CD14-positive monocyte (primary cell): Measurements from ENCODE around the gene ZNF136. TPM values are rescaled to one million over a fixed set of nuclear protein-coding genes. Genes with fewer than 3 reads are reported as not detected.

Experiments used
- DNase-seq, 3 donors: peaks; one replicate each; pipeline ENCODE4 v3.0.0-alpha.2; 2011 to 2022
- H2AFZ ChIP-seq: 2 replicates; pipeline ENCODE4 v1.6.0; 2012; ENCODE audit warnings: mild to moderate bottlenecking, low read depth, low read length, inconsistent platforms; ENCODE audit not compliant: insufficient read depth, poor library complexity, severe bottlenecking
- H3K27ac ChIP-seq, 2 donors: 1 replicate in 1 of 2; 2 replicates in 1 of 2; pipeline ENCODE4 v1.5.1; 2012 to 2013; ENCODE audit warnings: low read length in 2 of 2, control low read depth in 1 of 2, inconsistent platforms in 1 of 2, low read depth in 1 of 2, mild to moderate bottlenecking in 1 of 2
- H3K27me3 ChIP-seq, 2 donors: one replicate each; pipeline versions ENCODE4 v1.6.0 to v1.6.1; 2011 to 2013; ENCODE audit warnings: low read length in 2 of 2; ENCODE audit not compliant: control insufficient read depth in 2 of 2, insufficient read depth in 2 of 2
- H3K36me3 ChIP-seq, 2 donors: replicated peaks in 1 of 2; 1 replicate in 1 of 2; 2 replicates in 1 of 2; pipeline versions ENCODE4 v1.5.1 to v1.6.1; 2012 to 2013; ENCODE audit warnings: low read length in 2 of 2, control low read depth in 1 of 2, inconsistent platforms in 1 of 2, mild to moderate bottlenecking in 1 of 2; ENCODE audit not compliant: insufficient read depth in 2 of 2, control insufficient read depth in 1 of 2
- H3K4me1 ChIP-seq, 2 donors: 1 replicate in 1 of 2; 2 replicates in 1 of 2; pipeline versions ENCODE4 v1.5.1 to v1.6.1; 2012 to 2013; ENCODE audit warnings: low read length in 2 of 2, control low read depth in 1 of 2, inconsistent platforms in 1 of 2, mild to moderate bottlenecking in 1 of 2, moderate library complexity in 1 of 2; ENCODE audit not compliant: insufficient read depth in 2 of 2, control insufficient read depth in 1 of 2
- H3K4me2 ChIP-seq: replicated peaks from 2 replicates; pipeline ENCODE3; 2012; ENCODE audit warnings: low read length, moderate library complexity, mild to moderate bottlenecking; ENCODE audit not compliant: poor library complexity, severe bottlenecking; ENCODE audit errors: extremely low read depth
- H3K4me3 ChIP-seq, 3 experiments: fragments of 200-600 bp in 1 of 3; sonication (generic) in 1 of 3; replicated peaks in 1 of 3; 1 replicate in 2 of 3; 2 replicates in 1 of 3; pipeline ENCODE4 v1.5.1; 2011 to 2013; ENCODE audit warnings: low read length in 3 of 3, mild to moderate bottlenecking in 3 of 3, control low read depth in 2 of 3, low read depth in 2 of 3, inconsistent platforms in 1 of 3, moderate library complexity in 1 of 3
- H3K79me2 ChIP-seq: 2 replicates; pipeline ENCODE4 v1.6.0; 2012; ENCODE audit warnings: mild to moderate bottlenecking, control low read depth, inconsistent platforms, low read length, moderate library complexity; ENCODE audit not compliant: insufficient read depth
- H3K9ac ChIP-seq: 2 replicates; pipeline ENCODE4 v1.6.0; 2017; ENCODE audit warnings: low read length, mild to moderate bottlenecking; ENCODE audit not compliant: insufficient read depth, poor library complexity, severe bottlenecking
- H3K9me3 ChIP-seq, 2 donors: replicated peaks in 1 of 2; 1 replicate in 1 of 2; 2 replicates in 1 of 2; pipeline versions ENCODE4 v1.5.1 to v1.6.1; 2012 to 2013; ENCODE audit warnings: low read length in 2 of 2, control low read depth in 1 of 2; ENCODE audit not compliant: control insufficient read depth in 1 of 2, insufficient read depth in 1 of 2
- H4K20me1 ChIP-seq: 2 replicates; pipeline ENCODE4 v1.6.0; 2012; ENCODE audit warnings: mild to moderate bottlenecking, low read length, control low read depth, moderate library complexity; ENCODE audit not compliant: insufficient read depth
- H3K27ac Mint-ChIP-seq, 7 donors: one replicate each; pipeline ENCODE4 v1.8.0; 2020; ENCODE audit warnings: mild to moderate bottlenecking in 7 of 7, mixed read lengths in 7 of 7, moderate library complexity in 6 of 7, inconsistent platforms in 2 of 7
- H3K27me3 Mint-ChIP-seq, 3 donors: one replicate each; pipeline ENCODE4 v1.8.0; 2021 to 2022; ENCODE audit warnings: low read depth in 3 of 3, mild to moderate bottlenecking in 3 of 3, mixed read lengths in 3 of 3, moderate library complexity in 3 of 3, inconsistent platforms in 1 of 3
- H3K36me3 Mint-ChIP-seq, 2 donors: one replicate each; pipeline ENCODE4 v1.8.0; 2020; ENCODE audit warnings: mixed read lengths in 2 of 2, inconsistent platforms in 1 of 2, mild to moderate bottlenecking in 1 of 2
- H3K4me1 Mint-ChIP-seq: one replicate; pipeline ENCODE4 v1.8.0; 2020; ENCODE audit warnings: mild to moderate bottlenecking, mixed read lengths
- H3K4me3 Mint-ChIP-seq, 2 donors: one replicate each; pipeline ENCODE4 v1.8.0; 2020; ENCODE audit warnings: mild to moderate bottlenecking in 2 of 2, mixed read lengths in 2 of 2, moderate library complexity in 1 of 2
- H3K9me3 Mint-ChIP-seq, 7 donors: one replicate each; pipeline ENCODE4 v1.8.0; 2020 to 2022; ENCODE audit warnings: mixed read lengths in 7 of 7, mild to moderate bottlenecking in 6 of 7, moderate library complexity in 6 of 7, inconsistent platforms in 2 of 7
- CTCF ChIP-seq: fragments of 200-600 bp; IDR thresholded peaks from one replicate; pipeline ENCODE4 v1.8.0; 2022; ENCODE audit warnings: antibody characterized with exemption, mild to moderate bottlenecking
- WGBS: methylation state at CpG from one replicate; pipeline ENCODE4 v1.1.5; 2013; ENCODE audit warnings: missing lambda C conversion rate; ENCODE audit not compliant: insufficient coverage; 5-methylcytosine and 5-hydroxymethylcytosine counted together
- intact Hi-C, 2 donors: fragments of 100-400 bp; cut with micrococcal nuclease; formaldehyde crosslinking; loops; one replicate each; pipeline versions ENCODE4 v1.15.0 to v1.15.1; 2023
- polyA plus RNA-seq, 3 donors: library from polyadenylated mRNA; depleted of rRNA in 1 of 3; unstranded in 2 of 3; stranded (reverse) in 1 of 3; fragments of 300-500 nt in 2 of 3; fragments of >200 nt in 1 of 3; fragmentation: Illumina TruSeq in 2 of 3; gene quantifications; 1 replicate in 2 of 3; 2 replicates in 1 of 3; pipeline ENCODE4 v1.2.3, GENCODE V29; 2012 to 2021

Gene ZNF136
- polyA plus RNA-seq, 3 donors = 3.4 to 6.4 (median 5.8) TPM

GRCh38 chr19:12139269-12139668 lies 23.6 kb upstream of the ZNF136 start:
- H2AFZ ChIP-seq = peak overlapping the region; percentile 100
- intact Hi-C loops = no loop called here

More at GRCh38 chr19:12139269-12139668, 23.6 kb upstream of the ZNF136 start:
- Histone ChIP-seq H3K4me2 (peak overlapping the region; percentile 91), H3K36me3 (peaks cover 20 to 29% of the 10 kb centered on the region in 2 donors), H3K27ac (peak overlapping the region in 1 of 2 donors; percentile 78), H3K79me2 (peaks cover 16% of the 10 kb centered on the region), H3K9ac (peak overlapping the region; percentile 84), H4K20me1 (peaks cover 5% of the 10 kb centered on the region), H3K27me3 (no peaks in the 10 kb centered on the region), H3K9me3 (peaks cover 14 to 17% of the 10 kb centered on the region in 2 donors), H3K4me3 (peak overlapping the region; percentile 84 to 99 (median 93)), H3K4me1 (peaks cover 23 to 25% of the 10 kb centered on the region in 2 donors)
- Mint-ChIP-seq H3K9me3 (peaks cover 4 to 26% (median 20%) of the 10 kb centered on the region in 7 donors), H3K4me3 (peak overlapping the region; percentile 96 to 97), H3K4me1 (peaks cover 36% of the 10 kb centered on the region), H3K36me3 (peaks cover 24 to 29% of the 10 kb centered on the region in 2 donors), H3K27me3 (peaks cover 0 to 3% (median 1%) of the 10 kb centered on the region in 3 donors), H3K27ac (peak overlapping the region in 6 of 7 donors; percentile 10 to 94 (median 70))
- 24% methylated on average over 11 of the region's 13 CpGs for WGBS
- no peak for TF ChIP-seq CTCF
- DNase-seq = no peak
